Thyroid gland (tissue), 4 donors: Measurements from ENCODE around the gene KCNH5. TPM values are rescaled to one million over a fixed set of nuclear protein-coding genes. Genes with fewer than 3 reads are reported as not detected.
"Not testable (repeated sequence)": the region's sequence is repeated elsewhere in the genome, so short reads cannot be mapped to it uniquely, and the experiment has no call there.

Source experiments
- DNase-seq, 2 donors: peaks; one replicate each; pipeline ENCODE4 v3.0.0-alpha.2; 2019
- H3K27ac ChIP-seq, 3 donors: fragments of 200-600 bp; sonication (generic); 1 replicate in 2 of 3; 2 replicates in 1 of 3; pipeline ENCODE4 v1.5.1; 2016 to 2019; ENCODE audit warnings: mild to moderate bottlenecking in 1 of 3, moderate library complexity in 1 of 3
- H3K27me3 ChIP-seq: fragments of 200-600 bp; sonication (generic); one replicate; pipeline ENCODE4 v1.5.1; 2019
- H3K36me3 ChIP-seq, 2 donors: fragments of 200-600 bp; sonication (generic); one replicate each; pipeline ENCODE4 v1.5.1; 2016 to 2019
- H3K4me1 ChIP-seq, 2 donors: fragments of 200-600 bp; sonication (generic); one replicate each; pipeline ENCODE4 v1.5.1; 2017 to 2019
- H3K4me3 ChIP-seq, 3 donors: fragments of 200-600 bp; sonication (generic); replicated peaks in 1 of 3; 1 replicate in 2 of 3; 2 replicates in 1 of 3; pipeline ENCODE4 v1.5.1; 2016; ENCODE audit warnings: mild to moderate bottlenecking in 1 of 3
- H3K9me3 ChIP-seq: fragments of 200-600 bp; sonication (generic); one replicate; pipeline ENCODE4 v1.5.1; 2017
- CTCF ChIP-seq, 6 experiments: fragments of 200-600 bp in 3 of 6; fragments of 450-650 bp in 3 of 6; sonication (generic) in 3 of 6; IDR thresholded peaks; one replicate each; pipeline ENCODE4 v1.5.1; 2016 to 2019; ENCODE audit warnings: antibody characterized with exemption in 6 of 6, mild to moderate bottlenecking in 2 of 6, inconsistent platforms in 1 of 6, moderate library complexity in 1 of 6
- POLR2A ChIP-seq, 2 donors: fragments of 450-650 bp; IDR thresholded peaks; one replicate each; pipeline ENCODE4 v1.6.1; 2017; ENCODE audit warnings: antibody characterized with exemption in 2 of 2, mild to moderate bottlenecking in 2 of 2, moderate library complexity in 1 of 2
- WGBS, 2 donors: methylation state at CpG; one replicate each; pipeline ENCODE4 v1.1.5; 2017; 5-methylcytosine and 5-hydroxymethylcytosine counted together
- intact Hi-C: fragments of 100-400 bp; cut with DNase I; formaldehyde crosslinking; loops from one replicate; pipeline ENCODE4 v1.15.1; 2023
- total RNA-seq, 4 donors: library from RNA; depleted of rRNA; stranded (reverse); fragments of >200 nt; gene quantifications; one replicate each; pipeline ENCODE4 v1.2.3, GENCODE V29; 2016

Gene KCNH5
- total RNA-seq, 4 donors from 2014 or later = not detected

GRCh38 chr14:62866376-62866775 is 178.9 kb downstream of the KCNH5 start:
- no peaks in the 10 kb centered on the region for H3K27me3 ChIP-seq
- no peaks in the 10 kb centered on the region for H3K9me3 ChIP-seq
- DNase-seq = no peak
- no peak overlapping the region for H3K27ac ChIP-seq
- H3K36me3 ChIP-seq = no peaks in the 10 kb centered on the region
- TF ChIP-seq CTCF (IDR thresholded peaks at IDR 0.05) = no peak
- TF ChIP-seq POLR2A (IDR thresholded peaks at IDR 0.05) = no peak
- WGBS, 2 donors = 94 to 98% methylated on average over 1 of the region's 1 CpG
- no peaks in the 10 kb centered on the region for H3K4me1 ChIP-seq
- intact Hi-C loops = no loop called here
- H3K4me3 ChIP-seq = no peak overlapping the region

GRCh38 chr14:62864588-62864987 is 180.7 kb downstream of the KCNH5 start:
- no peak overlapping the region for H3K27ac ChIP-seq
- no peaks in the 10 kb centered on the region for H3K27me3 ChIP-seq
- H3K4me1 ChIP-seq = no peaks in the 10 kb centered on the region
- no peaks in the 10 kb centered on the region for H3K36me3 ChIP-seq
- H3K4me3 ChIP-seq = no peak overlapping the region
- no peak for DNase-seq
- intact Hi-C loops = no loop called here
- no peak for TF ChIP-seq CTCF (IDR thresholded peaks at IDR 0.05)
- no peak for TF ChIP-seq POLR2A (IDR thresholded peaks at IDR 0.05)
- H3K9me3 ChIP-seq = no peaks in the 10 kb centered on the region

GRCh38 chr14:62858011-62858410 is 187.2 kb downstream of the KCNH5 start:
- H3K27me3 ChIP-seq, H3K36me3 ChIP-seq, H3K9me3 ChIP-seq, H3K27ac ChIP-seq, H3K4me1 ChIP-seq, intact Hi-C loops, H3K4me3 ChIP-seq, DNase-seq: not testable (repeated sequence)
- 45 to 47% methylated on average over 2 of the region's 2 CpGs for WGBS, 2 donors

GRCh38 chr14:62854951-62855350 is 190.3 kb downstream of the KCNH5 start:
- H3K36me3 ChIP-seq = no peaks in the 10 kb centered on the region
- H3K27ac ChIP-seq = no peak overlapping the region
- no peaks in the 10 kb centered on the region for H3K9me3 ChIP-seq
- H3K4me1 ChIP-seq = no peaks in the 10 kb centered on the region
- DNase-seq = no peak
- H3K27me3 ChIP-seq = no peaks in the 10 kb centered on the region
- WGBS, 2 donors = 79 to 88% methylated on average over 4 of the region's 4 CpGs
- H3K4me3 ChIP-seq = no peak overlapping the region
- intact Hi-C loops = no loop called here
- no peak for TF ChIP-seq POLR2A (IDR thresholded peaks at IDR 0.05)
- TF ChIP-seq CTCF (IDR thresholded peaks at IDR 0.05) = no peak

- intact Hi-C loops = no loop called here
- no peak for DNase-seq
- no peak overlapping the region for H3K27ac ChIP-seq
- H3K4me3 ChIP-seq = no peak overlapping the region
- H3K27me3 ChIP-seq = no peaks in the 10 kb centered on the region
- H3K36me3 ChIP-seq = no peaks in the 10 kb centered on the region
- no peaks in the 10 kb centered on the region for H3K9me3 ChIP-seq
- no peaks in the 10 kb centered on the region for H3K4me1 ChIP-seq
- TF ChIP-seq POLR2A (IDR thresholded peaks at IDR 0.05) (no peak), CTCF (IDR thresholded peaks at IDR 0.05) (no peak)
Measured at GRCh38 chr14:62847168-62847567, 198.1 kb downstream of the KCNH5 start.

GRCh38 chr14:62844546-62844945 is 200.7 kb downstream of the KCNH5 start:
- 80 to 88% methylated on average over 2 of the region's 2 CpGs for whole genome bisulfite sequencing, 2 donors
- Histone ChIP-seq H3K36me3 (no peaks in the 10 kb centered on the region), H3K4me1 (no peaks in the 10 kb centered on the region), H3K4me3 (no peak overlapping the region), H3K27ac (no peak overlapping the region), H3K9me3 (no peaks in the 10 kb centered on the region), H3K27me3 (no peaks in the 10 kb centered on the region)
- DNase-seq = no peak
- intact Hi-C loops = no loop called here
- TF ChIP-seq POLR2A (IDR thresholded peaks at IDR 0.05) = no peak
- TF ChIP-seq CTCF (IDR thresholded peaks at IDR 0.05) = no peak
